ENCODE measurements around the gene IRF2.

DNA sequence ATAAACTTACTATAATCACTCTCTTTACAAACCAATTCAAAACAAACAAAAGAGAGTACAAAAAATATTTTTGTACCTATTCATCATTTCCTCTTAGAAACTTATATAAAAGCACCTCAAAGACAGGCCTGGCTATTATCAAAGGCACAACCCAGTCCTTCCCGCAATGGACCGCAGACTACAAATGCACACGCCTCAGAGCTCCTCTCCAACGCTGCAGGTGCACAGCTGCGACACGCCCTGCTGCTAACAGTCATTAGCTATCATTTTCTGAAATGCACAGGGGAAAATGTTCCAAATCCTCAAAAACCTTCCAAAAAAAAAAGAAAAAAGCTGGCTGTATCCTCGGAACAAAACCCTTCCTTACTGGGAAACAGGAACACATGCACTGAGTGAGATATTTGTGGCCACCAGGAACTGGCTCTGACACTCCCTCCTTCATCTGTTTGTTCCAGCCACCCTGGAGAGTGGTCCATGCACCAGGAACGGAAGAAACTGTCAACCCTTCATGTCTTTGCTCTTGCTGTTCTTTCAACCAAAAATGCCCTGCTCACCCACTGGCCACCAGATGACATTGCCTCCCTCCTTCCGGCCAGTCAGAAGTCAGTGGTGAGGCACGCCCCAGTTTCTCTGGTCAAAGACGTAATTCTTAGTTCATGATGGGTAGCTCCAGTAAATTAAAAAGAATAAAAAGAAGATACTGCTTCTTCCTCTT, 16.7 kb downstream of the IRF2 start:
- TF ChIP-seq, protein P1, sequence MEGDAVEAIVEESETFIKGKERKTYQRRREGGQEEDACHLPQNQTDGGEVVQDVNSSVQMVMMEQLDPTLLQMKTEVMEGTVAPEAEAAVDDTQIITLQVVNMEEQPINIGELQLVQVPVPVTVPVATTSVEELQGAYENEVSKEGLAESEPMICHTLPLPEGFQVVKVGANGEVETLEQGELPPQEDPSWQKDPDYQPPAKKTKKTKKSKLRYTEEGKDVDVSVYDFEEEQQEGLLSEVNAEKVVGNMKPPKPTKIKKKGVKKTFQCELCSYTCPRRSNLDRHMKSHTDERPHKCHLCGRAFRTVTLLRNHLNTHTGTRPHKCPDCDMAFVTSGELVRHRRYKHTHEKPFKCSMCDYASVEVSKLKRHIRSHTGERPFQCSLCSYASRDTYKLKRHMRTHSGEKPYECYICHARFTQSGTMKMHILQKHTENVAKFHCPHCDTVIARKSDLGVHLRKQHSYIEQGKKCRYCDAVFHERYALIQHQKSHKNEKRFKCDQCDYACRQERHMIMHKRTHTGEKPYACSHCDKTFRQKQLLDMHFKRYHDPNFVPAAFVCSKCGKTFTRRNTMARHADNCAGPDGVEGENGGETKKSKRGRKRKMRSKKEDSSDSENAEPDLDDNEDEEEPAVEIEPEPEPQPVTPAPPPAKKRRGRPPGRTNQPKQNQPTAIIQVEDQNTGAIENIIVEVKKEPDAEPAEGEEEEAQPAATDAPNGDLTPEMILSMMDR (IDR thresholded peaks at IDR 0.05): no peak
- no peak for TF ChIP-seq POLR2A (IDR thresholded peaks at IDR 0.05)

All from suprapubic skin (tissue), 3 donors.